GM12864 (cell line): Measurements from ENCODE around the gene AGXT.

Experiments
- DNase-seq: peaks from one replicate; pipeline ENCODE4 v3.0.0-alpha.2; 2011; ENCODE audit warnings: low read depth
- H3K4me3 ChIP-seq: 2 replicates; pipeline ENCODE4 v1.5.1; 2011; ENCODE audit warnings: mild to moderate bottlenecking, low read depth, low read length, control low read depth
- TF ChIP-seq, protein P1 (sequence below): IDR thresholded peaks from 2 replicates; pipeline ENCODE4 v1.5.1; 2011; ENCODE audit warnings: low read depth, mild to moderate bottlenecking, moderate library complexity, low read length, control low read depth, inconsistent platforms; ENCODE audit errors: missing control alignments

The AGXT gene

DNA sequence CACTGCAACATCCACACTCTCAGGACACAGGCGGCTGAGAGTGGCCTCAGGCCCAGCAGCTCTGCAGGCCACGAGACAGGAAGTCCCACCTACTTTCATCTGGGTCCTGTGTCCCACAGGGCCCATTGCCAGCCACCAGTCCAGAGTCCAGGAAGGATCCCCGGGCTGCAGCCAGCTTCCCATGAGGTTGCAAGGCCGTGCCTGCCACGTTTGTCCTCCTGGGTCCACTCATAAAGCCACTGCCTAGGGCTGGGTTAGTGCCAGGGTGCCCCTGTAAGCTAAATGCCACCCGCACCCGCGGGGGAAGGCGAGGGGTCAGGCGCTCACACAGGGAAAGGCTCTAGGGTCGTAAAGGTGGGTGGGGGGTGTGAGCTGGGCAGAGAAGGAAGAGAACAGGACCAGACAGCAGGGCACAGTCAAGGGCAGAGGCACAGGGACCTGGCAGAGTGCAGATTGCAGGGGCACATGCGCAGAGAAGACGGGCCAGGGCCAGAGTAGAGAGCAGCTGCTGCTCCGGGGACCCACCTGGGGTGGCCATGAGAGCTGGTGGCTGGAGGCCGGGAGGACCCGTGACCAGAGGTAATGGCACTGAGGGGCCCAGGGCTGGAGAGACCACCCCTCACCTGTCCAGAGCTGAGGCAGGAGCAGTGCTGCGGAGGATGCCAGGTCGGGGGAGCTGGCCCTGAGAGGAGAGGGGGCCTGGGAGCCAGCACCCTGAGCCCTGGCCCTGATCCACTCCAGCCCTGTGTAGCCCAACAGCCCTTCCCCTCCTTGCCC, 8.0 kb downstream of the AGXT start:
- TF ChIP-seq, protein P1, sequence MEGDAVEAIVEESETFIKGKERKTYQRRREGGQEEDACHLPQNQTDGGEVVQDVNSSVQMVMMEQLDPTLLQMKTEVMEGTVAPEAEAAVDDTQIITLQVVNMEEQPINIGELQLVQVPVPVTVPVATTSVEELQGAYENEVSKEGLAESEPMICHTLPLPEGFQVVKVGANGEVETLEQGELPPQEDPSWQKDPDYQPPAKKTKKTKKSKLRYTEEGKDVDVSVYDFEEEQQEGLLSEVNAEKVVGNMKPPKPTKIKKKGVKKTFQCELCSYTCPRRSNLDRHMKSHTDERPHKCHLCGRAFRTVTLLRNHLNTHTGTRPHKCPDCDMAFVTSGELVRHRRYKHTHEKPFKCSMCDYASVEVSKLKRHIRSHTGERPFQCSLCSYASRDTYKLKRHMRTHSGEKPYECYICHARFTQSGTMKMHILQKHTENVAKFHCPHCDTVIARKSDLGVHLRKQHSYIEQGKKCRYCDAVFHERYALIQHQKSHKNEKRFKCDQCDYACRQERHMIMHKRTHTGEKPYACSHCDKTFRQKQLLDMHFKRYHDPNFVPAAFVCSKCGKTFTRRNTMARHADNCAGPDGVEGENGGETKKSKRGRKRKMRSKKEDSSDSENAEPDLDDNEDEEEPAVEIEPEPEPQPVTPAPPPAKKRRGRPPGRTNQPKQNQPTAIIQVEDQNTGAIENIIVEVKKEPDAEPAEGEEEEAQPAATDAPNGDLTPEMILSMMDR: no peak
- H3K4me3 ChIP-seq: no peak overlapping the region
- no peak for DNase-seq

DNA sequence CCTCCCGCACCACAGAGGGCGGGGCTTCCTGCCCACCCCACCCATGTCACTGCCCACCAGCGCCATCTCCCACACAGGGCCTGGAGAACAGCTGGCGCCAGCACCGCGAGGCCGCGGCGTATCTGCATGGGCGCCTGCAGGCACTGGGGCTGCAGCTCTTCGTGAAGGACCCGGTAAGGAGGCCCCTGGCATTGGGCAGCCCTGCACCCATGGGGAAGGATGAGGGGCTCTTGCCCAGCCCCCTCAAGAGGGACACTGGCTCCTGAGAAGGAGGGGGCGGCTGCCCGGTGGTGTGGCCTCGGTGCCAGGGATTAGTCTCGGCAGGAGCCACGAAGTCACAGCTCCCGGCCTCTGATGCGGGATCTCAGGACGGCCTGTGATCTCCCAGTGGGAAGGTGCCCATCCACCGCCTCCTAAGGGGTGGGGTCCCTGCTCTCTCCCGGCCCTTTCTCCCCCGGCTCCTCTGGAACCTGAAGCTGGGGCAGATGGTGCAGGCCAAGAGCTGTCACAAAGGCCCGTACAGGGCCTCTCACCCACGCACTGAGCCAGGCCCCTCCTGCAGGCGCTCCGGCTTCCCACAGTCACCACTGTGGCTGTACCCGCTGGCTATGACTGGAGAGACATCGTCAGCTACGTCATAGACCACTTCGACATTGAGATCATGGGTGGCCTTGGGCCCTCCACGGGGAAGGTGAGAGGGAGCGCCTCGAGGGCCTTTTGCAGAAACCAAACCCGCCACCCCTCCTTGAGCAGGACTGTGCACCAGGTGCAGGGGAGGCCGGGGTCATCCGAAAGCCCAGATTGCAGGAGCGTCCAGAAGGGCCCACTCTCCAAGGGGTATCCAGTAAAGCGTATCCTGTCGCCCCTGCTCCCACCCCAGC, 9.1 kb downstream of the AGXT start:
- no peak overlapping the region for H3K4me3 ChIP-seq
- no peak for DNase-seq
- TF ChIP-seq, protein P1: no peak

DNA sequence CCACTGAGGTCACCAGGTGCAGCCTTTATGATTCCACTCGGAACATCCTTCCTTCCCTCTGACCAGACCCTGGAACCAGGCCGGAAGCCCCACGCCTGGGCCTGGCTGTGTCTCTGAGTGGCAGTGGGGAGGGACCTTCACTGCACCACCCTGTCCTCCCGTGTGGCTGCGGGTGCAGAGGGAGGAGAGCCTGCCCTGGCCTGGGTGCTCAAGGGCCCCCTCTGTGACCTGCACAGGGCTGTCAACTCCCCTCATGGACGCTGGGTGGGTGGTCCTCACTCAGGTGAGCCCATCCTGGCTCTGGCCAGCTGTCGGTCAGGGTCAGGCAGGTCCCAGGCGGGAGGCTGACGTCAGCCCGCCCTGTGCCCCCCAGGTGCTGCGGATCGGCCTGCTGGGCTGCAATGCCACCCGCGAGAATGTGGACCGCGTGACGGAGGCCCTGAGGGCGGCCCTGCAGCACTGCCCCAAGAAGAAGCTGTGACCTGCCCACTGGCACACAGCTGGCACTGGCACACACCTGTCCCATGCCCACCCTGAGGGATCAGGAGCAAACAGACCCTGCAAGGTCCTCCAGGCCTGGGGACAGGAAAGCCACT, 9.8 kb downstream of the AGXT start:
- H3K4me3 ChIP-seq: no peak overlapping the region
- no peak for DNase-seq
- TF ChIP-seq, protein P1: no peak

DNA sequence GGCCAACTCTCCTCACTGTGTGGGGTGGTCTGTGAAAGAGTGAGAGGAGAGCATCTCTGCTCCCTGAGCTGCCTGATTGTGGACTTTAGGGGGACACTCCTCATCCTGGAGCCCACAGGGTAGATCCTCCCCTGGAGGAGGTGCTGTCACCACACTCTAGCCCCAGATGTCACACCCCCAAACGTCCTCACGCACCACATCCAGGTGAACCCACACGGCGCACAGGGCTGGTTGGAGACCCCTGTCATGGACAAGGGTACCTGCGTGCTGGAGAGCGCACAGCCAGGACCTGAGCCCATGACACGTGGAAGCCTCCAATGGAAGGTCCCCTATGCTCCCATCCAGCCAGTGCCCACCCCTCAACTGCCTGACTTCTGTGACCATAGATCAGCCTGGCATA, 10.5 kb downstream of the AGXT start:
- TF ChIP-seq, protein P1: no peak
- DNase-seq: no peak
- no peak overlapping the region for H3K4me3 ChIP-seq

DNA sequence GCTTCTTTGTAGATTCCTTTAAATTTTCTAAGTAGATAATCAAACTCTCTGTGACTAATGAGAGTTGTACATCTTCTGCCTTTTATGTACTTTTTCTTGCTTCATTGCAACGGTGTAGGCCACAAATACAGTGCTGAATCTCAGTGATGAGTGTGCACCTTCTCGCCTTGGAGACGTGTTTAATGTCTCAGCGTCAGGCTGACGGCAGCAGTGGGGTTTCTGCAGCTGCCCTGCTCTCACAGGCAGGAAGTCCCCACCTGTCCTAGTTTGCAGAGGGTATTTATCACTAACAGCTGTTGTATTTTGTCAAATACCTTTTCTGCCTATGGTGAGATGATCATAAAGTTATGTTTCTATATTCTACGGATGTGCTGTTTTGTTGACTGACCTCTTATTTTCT, 13.3 kb downstream of the AGXT start:
- DNase-seq: no peak
- H3K4me3 ChIP-seq: no peak overlapping the region
- TF ChIP-seq, protein P1: no peak

DNA sequence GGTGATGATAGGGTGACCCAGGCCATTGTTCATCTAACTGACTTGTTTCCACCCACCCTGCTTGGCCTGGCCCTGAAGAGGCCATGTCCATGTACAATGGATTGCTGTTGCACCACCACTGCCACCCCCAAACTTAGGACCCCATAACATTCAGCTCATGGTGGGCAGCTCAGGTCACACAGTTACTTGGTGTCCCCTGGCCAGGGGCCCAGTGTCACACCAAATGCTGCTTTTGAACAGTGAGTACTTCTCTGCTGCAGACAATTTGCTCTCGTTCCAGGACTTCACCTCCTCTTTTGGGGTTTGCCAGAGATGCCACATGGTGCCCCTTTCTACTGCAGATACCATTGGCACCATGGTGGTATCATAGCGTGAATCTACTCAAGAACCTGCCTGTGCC, 15.6 kb downstream of the AGXT start:
- TF ChIP-seq, protein P1: no peak
- no peak for DNase-seq
- H3K4me3 ChIP-seq: no peak overlapping the region
